HCT116 (cell line): ENCODE results near the gene SCGB2A2. TPM values are rescaled to one million over a fixed set of nuclear protein-coding genes. Genes with fewer than 3 reads are reported as not detected.

ENCODE experiments used
- ATAC-seq: fragments of 200-7000 bp; cut with Tn5 transposase; 2 replicates; pipeline ENCODE4 v1.9.1; 2020; ENCODE audit warnings: mild to moderate bottlenecking, moderate library complexity
- BruUV-seq: library from RNA; stranded (reverse); fragments of 400-500 nt; replicated peaks from 2 replicates; lab custom pipeline; 2021; lab: Mats Ljungman, UMichigan
- CTCF ChIA-PET: fragments of 300-600 bp; sonication (Branson Sonifier 250); formaldehyde crosslinking; loops from one replicate; lab custom pipeline; 2021; ENCODE audit warnings: antibody characterized with exemption; lab: Charles Lee
- POLR2A ChIA-PET: fragments of 300-600, 350-600 bp; sonication (Branson Sonifier 250); formaldehyde crosslinking; loops from one replicate; lab custom pipeline; 2021; ENCODE audit warnings: antibody characterized with exemption; lab: Charles Lee
- RAD21 ChIA-PET, 2 experiments: fragments of 300-600 bp; sonication (Branson Sonifier 250); formaldehyde crosslinking; loops; one replicate each; lab custom pipeline; 2023; ENCODE audit warnings: low total read pairs in 2 of 2; ENCODE audit not compliant: uncharacterized antibody in 2 of 2, unreplicated experiment in 2 of 2, low non-redundant PET in 1 of 2; lab: Charles Lee
- DNase-seq: peaks from one replicate; pipeline ENCODE4 v3.0.0-alpha.2; 2010; ENCODE audit warnings: low read depth, low spot score
- H2AFZ ChIP-seq: fragments of 200-600 bp; shearing (Covaris generic), sonication (generic); 2 replicates; pipeline ENCODE4 v1.6.1; 2017; ENCODE audit warnings: low read depth, mixed run types, mixed read lengths, antibody characterized with exemption, low read length; ENCODE audit not compliant: poor library complexity, severe bottlenecking
- H3K27ac ChIP-seq: 2 replicates; pipeline ENCODE4 v1.5.1; 2012; ENCODE audit warnings: low read depth, low read length
- H3K27me3 ChIP-seq: fragments of 200-600 bp; sonication (generic); 2 replicates; pipeline ENCODE4 v1.6.1; 2016; ENCODE audit warnings: mixed run types, low read length, mixed read lengths; ENCODE audit not compliant: insufficient read depth
- H3K36me3 ChIP-seq, 2 experiments: fragments of 200-500 bp in 1 of 2; fragments of 200-600 bp in 1 of 2; sonication (Bioruptor generic) in 1 of 2; sonication (generic) in 1 of 2; 2 replicates each; pipeline versions ENCODE4 v1.5.1 to v1.6.1; 2014 to 2016; ENCODE audit warnings: low read length in 2 of 2, inconsistent platforms in 1 of 2, mixed read lengths in 1 of 2, mixed run types in 1 of 2; ENCODE audit not compliant: insufficient read depth in 2 of 2, control insufficient read depth in 1 of 2
- H3K4me1 ChIP-seq, 2 experiments: fragments of 200-600 bp in 1 of 2; sonication (generic) in 1 of 2; 2 replicates each; pipeline versions ENCODE4 v1.5.1 to v1.6.1; 2012 to 2017; ENCODE audit warnings: low read length in 2 of 2, inconsistent platforms in 1 of 2, mild to moderate bottlenecking in 1 of 2, mixed read lengths in 1 of 2, mixed run types in 1 of 2, moderate library complexity in 1 of 2; ENCODE audit not compliant: insufficient read depth in 2 of 2, control insufficient read depth in 1 of 2
- H3K4me2 ChIP-seq: fragments of 200-600 bp; sonication (generic); 2 replicates; pipeline ENCODE4 v1.6.1; 2017; ENCODE audit warnings: mixed run types, low read length, mixed read lengths
- H3K4me3 ChIP-seq, 2 experiments: fragments of 200-600 bp in 1 of 2; sonication (generic) in 1 of 2; replicated peaks in 1 of 2; 2 replicates each; pipeline ENCODE4 v1.5.1; 2011 to 2016; ENCODE audit warnings: low read length in 2 of 2, control low read depth in 1 of 2, low read depth in 1 of 2, mild to moderate bottlenecking in 1 of 2, mixed read lengths in 1 of 2, mixed run types in 1 of 2
- H3K79me2 ChIP-seq: fragments of 200-600 bp; sonication (generic); 2 replicates; pipeline ENCODE4 v1.6.1; 2017; ENCODE audit warnings: mild to moderate bottlenecking, mixed run types, low read length, moderate library complexity, mixed read lengths; ENCODE audit not compliant: insufficient read depth
- H3K9ac ChIP-seq: fragments of 200-600 bp; sonication (generic); 2 replicates; pipeline ENCODE4 v1.6.1; 2016; ENCODE audit warnings: low read length, mixed read lengths
- H3K9me2 ChIP-seq: fragments of 200-600 bp; sonication (generic), shearing (Covaris generic); 2 replicates; pipeline ENCODE4 v1.6.1; 2017; ENCODE audit warnings: mixed run types, mild to moderate bottlenecking, moderate library complexity; ENCODE audit not compliant: insufficient read depth
- H3K9me3 ChIP-seq, 2 experiments: fragments of 200-500 bp in 1 of 2; fragments of 200-600 bp in 1 of 2; sonication (Bioruptor generic) in 1 of 2; sonication (generic) in 1 of 2; 2 replicates each; pipeline ENCODE4 v1.6.1; 2014 to 2017; ENCODE audit warnings: low read length in 2 of 2, mixed read lengths in 2 of 2, inconsistent platforms in 1 of 2, low read depth in 1 of 2, mild to moderate bottlenecking in 1 of 2, mixed run types in 1 of 2, moderate library complexity in 1 of 2; ENCODE audit not compliant: control insufficient read depth in 1 of 2, insufficient read depth in 1 of 2
- H4K20me1 ChIP-seq: fragments of 200-600 bp; sonication (generic), shearing (Covaris generic); 2 replicates; pipeline ENCODE4 v1.6.1; 2017; ENCODE audit warnings: mixed run types, mild to moderate bottlenecking, moderate library complexity; ENCODE audit not compliant: insufficient read depth
- CBX3 ChIP-seq: IDR thresholded peaks from 2 replicates; pipeline ENCODE4 v1.6.1; 2012; ENCODE audit warnings: low read depth
- CEBPB ChIP-seq: IDR thresholded peaks from 2 replicates; pipeline ENCODE4 v1.6.1; 2012; ENCODE audit warnings: low read depth
- EGR1 ChIP-seq: IDR thresholded peaks from 2 replicates; pipeline ENCODE4 v1.6.1; 2012; ENCODE audit warnings: low read depth
- ELF1 ChIP-seq: IDR thresholded peaks from 2 replicates; pipeline ENCODE4 v1.6.1; 2012; ENCODE audit warnings: low read depth, borderline replicate concordance
- EZH2 ChIP-seq: fragments of 200-600 bp; sonication (generic); IDR thresholded peaks from 2 replicates; pipeline ENCODE4 v1.6.1; 2017; ENCODE audit warnings: antibody characterized with exemption, mixed run types
- EZH2phosphoT487 ChIP-seq: fragments of 200-600 bp; IDR thresholded peaks from 2 replicates; pipeline ENCODE4 v1.6.1; 2018; ENCODE audit warnings: antibody characterized with exemption, borderline replicate concordance
- FOSL1 ChIP-seq: IDR thresholded peaks from 2 replicates; pipeline ENCODE4 v1.6.1; 2012; ENCODE audit warnings: low read depth
- JUND ChIP-seq: IDR thresholded peaks from 2 replicates; pipeline ENCODE4 v1.6.1; 2012
- POLR2A ChIP-seq: IDR thresholded peaks from 2 replicates; pipeline ENCODE4 v1.7.0; 2011; ENCODE audit warnings: borderline replicate concordance; ENCODE audit not compliant: insufficient read depth, insufficient read length; ENCODE audit errors: extremely low read depth
- POLR2AphosphoS5 ChIP-seq: IDR thresholded peaks from 2 replicates; pipeline ENCODE4 v1.6.1; 2011; ENCODE audit warnings: mild to moderate bottlenecking, low read depth, low read length, moderate library complexity
- RAD21 ChIP-seq: IDR thresholded peaks from 2 replicates; pipeline ENCODE4 v1.6.1; 2012; ENCODE audit warnings: low read depth, mild to moderate bottlenecking
- SP1 ChIP-seq: IDR thresholded peaks from 2 replicates; pipeline ENCODE4 v1.6.1; 2012; ENCODE audit warnings: low read depth
- SRF ChIP-seq: IDR thresholded peaks from 2 replicates; pipeline ENCODE4 v1.6.1; 2012; ENCODE audit warnings: low read depth
- TCF7L2 ChIP-seq: IDR thresholded peaks from 2 replicates; pipeline ENCODE4 v1.7.0; 2011; ENCODE audit warnings: borderline replicate concordance, inconsistent platforms; ENCODE audit not compliant: insufficient read depth, insufficient read length; ENCODE audit errors: extremely low read depth
- ZFX ChIP-seq: fragments of 450-650 bp; IDR thresholded peaks from 2 replicates; pipeline ENCODE4 v1.6.1; 2017
- ZNF274 ChIP-seq: fragments of 200-500 bp; sonication (Bioruptor generic); IDR thresholded peaks from 2 replicates; pipeline ENCODE4 v1.6.1; 2014; ENCODE audit warnings: mild to moderate bottlenecking, low read depth, low read length, inconsistent platforms
- intact Hi-C: fragments of 100-400 bp; cut with micrococcal nuclease; formaldehyde crosslinking; loops from 2 replicates; pipeline ENCODE4 v1.10.0; 2022
- total RNA-seq: library from RNA; stranded (reverse); gene quantifications from one replicate; pipeline ENCODE4 v1.2.1, GENCODE V29; 2021; ENCODE audit not compliant: unreplicated experiment
- TF ChIP-seq, protein P1 (sequence below): IDR thresholded peaks from 2 replicates; pipeline ENCODE4 v1.6.1; 2011; ENCODE audit warnings: mild to moderate bottlenecking, low read length, moderate library complexity; ENCODE audit not compliant: insufficient replicate concordance; ENCODE audit errors: extremely low read depth
- TF ChIP-seq, protein P2 (sequence below): IDR thresholded peaks from 2 replicates; pipeline ENCODE4 v1.6.1; 2012; ENCODE audit warnings: low read depth
- TF ChIP-seq, protein P3 (sequence below): IDR thresholded peaks from 2 replicates; pipeline ENCODE4 v1.6.1; 2012
- TF ChIP-seq, protein P4 (sequence below): IDR thresholded peaks from 2 replicates; pipeline ENCODE4 v1.6.1; 2012

SCGB2A2 gene
- total RNA-seq, 1 experiment from 2014 or later = not detected

DNA sequence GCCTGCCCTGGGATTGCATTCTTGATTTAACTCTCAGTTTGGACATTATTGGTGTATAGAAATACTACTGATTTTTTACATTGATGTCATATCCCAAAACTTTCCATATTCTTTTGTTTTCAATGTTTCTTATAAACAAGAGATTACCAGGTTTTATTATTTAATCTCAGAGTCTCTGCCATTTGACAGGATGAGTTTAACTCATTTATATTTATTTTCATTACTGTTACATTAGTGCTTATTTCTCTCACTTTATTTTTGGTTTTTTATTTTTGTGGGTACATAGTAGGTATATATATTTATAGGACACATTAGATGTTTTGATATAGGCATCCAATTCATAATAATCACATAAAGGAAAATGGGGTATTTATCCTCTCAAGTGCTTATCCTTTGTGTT is 38.0 kb downstream of the SCGB2A2 start (continued):
- TF ChIP-seq, protein P1, sequence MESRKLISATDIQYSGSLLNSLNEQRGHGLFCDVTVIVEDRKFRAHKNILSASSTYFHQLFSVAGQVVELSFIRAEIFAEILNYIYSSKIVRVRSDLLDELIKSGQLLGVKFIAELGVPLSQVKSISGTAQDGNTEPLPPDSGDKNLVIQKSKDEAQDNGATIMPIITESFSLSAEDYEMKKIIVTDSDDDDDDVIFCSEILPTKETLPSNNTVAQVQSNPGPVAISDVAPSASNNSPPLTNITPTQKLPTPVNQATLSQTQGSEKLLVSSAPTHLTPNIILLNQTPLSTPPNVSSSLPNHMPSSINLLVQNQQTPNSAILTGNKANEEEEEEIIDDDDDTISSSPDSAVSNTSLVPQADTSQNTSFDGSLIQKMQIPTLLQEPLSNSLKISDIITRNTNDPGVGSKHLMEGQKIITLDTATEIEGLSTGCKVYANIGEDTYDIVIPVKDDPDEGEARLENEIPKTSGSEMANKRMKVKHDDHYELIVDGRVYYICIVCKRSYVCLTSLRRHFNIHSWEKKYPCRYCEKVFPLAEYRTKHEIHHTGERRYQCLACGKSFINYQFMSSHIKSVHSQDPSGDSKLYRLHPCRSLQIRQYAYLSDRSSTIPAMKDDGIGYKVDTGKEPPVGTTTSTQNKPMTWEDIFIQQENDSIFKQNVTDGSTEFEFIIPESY = no peak
- TF ChIP-seq CBX3 = no peak
- TF ChIP-seq, all 23 proteins: peak for 0

DNA sequence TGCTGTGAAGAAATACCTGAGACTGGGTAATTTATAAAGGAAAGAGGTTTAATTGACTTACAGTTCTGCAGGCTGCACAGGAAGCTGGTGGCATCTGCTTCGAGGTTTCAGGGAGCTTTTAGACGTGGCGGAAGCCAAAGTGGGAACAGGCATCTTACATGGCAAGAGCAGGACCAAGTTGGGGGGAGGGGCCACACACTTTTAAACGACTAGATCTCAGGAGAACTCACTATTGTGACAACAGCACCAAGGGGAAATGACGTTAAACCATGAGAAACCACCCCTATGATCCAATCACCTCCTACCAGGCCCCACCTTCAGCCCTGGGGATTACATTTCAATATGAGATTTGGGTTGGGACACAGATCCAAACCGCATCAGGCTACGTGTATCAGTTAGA is 40.0 kb downstream of the SCGB2A2 start:
- Histone ChIP-seq H3K4me1 (no peaks in the 10 kb centered on the region), H3K79me2 (no peaks in the 10 kb centered on the region), H3K9me2 (no peaks in the 10 kb centered on the region), H3K9me3 (no peaks in the 10 kb centered on the region; a peak in 1 of 4 replicates), H3K27me3 (peaks cover 3% of the 10 kb centered on the region; the same call in 1 of the 2 replicates), H3K4me2 (no peak overlapping the region), H4K20me1 (no peaks in the 10 kb centered on the region), H3K9ac (no peak overlapping the region), H3K27ac (no peak overlapping the region)
- ATAC-seq = no peak
- no peak for DNase-seq
- CTCF ChIA-PET = no interaction called here
- RAD21 ChIA-PET = interaction anchor here in 1 of 2 experiments (1.0 kb wide), 1 partner anchor 75 kb away, joined by 3 read pairs; no protein-coding TSS in a partner anchor
- BruUV-seq = no TSS peak
- TF ChIP-seq TCF7L2 = no peak
- TF ChIP-seq POLR2AphosphoS5 = no peak
- TF ChIP-seq ELF1 = no peak
- TF ChIP-seq RAD21 = no peak
- TF ChIP-seq, protein P2, sequence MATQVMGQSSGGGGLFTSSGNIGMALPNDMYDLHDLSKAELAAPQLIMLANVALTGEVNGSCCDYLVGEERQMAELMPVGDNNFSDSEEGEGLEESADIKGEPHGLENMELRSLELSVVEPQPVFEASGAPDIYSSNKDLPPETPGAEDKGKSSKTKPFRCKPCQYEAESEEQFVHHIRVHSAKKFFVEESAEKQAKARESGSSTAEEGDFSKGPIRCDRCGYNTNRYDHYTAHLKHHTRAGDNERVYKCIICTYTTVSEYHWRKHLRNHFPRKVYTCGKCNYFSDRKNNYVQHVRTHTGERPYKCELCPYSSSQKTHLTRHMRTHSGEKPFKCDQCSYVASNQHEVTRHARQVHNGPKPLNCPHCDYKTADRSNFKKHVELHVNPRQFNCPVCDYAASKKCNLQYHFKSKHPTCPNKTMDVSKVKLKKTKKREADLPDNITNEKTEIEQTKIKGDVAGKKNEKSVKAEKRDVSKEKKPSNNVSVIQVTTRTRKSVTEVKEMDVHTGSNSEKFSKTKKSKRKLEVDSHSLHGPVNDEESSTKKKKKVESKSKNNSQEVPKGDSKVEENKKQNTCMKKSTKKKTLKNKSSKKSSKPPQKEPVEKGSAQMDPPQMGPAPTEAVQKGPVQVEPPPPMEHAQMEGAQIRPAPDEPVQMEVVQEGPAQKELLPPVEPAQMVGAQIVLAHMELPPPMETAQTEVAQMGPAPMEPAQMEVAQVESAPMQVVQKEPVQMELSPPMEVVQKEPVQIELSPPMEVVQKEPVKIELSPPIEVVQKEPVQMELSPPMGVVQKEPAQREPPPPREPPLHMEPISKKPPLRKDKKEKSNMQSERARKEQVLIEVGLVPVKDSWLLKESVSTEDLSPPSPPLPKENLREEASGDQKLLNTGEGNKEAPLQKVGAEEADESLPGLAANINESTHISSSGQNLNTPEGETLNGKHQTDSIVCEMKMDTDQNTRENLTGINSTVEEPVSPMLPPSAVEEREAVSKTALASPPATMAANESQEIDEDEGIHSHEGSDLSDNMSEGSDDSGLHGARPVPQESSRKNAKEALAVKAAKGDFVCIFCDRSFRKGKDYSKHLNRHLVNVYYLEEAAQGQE = no peak
- no peak for TF ChIP-seq ZNF274
- no peak for TF ChIP-seq POLR2A
- TF ChIP-seq JUND = no peak
- no peak for TF ChIP-seq ZFX
- TF ChIP-seq CEBPB = no peak
- TF ChIP-seq EZH2phosphoT487 = no peak
- TF ChIP-seq, protein P3, sequence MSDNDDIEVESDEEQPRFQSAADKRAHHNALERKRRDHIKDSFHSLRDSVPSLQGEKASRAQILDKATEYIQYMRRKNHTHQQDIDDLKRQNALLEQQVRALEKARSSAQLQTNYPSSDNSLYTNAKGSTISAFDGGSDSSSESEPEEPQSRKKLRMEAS = no peak
- no peak for TF ChIP-seq EZH2
- TF ChIP-seq SP1 = no peak
- no peak for TF ChIP-seq EGR1
- TF ChIP-seq FOSL1 = no peak
- TF ChIP-seq, protein P4, sequence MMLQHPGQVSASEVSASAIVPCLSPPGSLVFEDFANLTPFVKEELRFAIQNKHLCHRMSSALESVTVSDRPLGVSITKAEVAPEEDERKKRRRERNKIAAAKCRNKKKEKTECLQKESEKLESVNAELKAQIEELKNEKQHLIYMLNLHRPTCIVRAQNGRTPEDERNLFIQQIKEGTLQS = no peak
- no peak for TF ChIP-seq SRF
- TF ChIP-seq, protein P1 = no peak
- TF ChIP-seq, all 23 proteins: peak for 0
- intact Hi-C loops = loop anchor here (2.0 to 5.0 kb wide), 2 partner anchors 78 to 139 kb away; no protein-coding TSS in a partner anchor
- POLR2A ChIA-PET = no interaction called here
- no peak overlapping the region for H2AFZ ChIP-seq
- H3K4me3 ChIP-seq = no peak overlapping the region
- no peaks in the 10 kb centered on the region for H3K36me3 ChIP-seq
